NCI-H82 treated with DMSO at 0.1 percent for 48 hours (cell line): Measurements from ENCODE around the gene TEDC2.

Experiments used
- DNase-seq: peaks from one replicate; lab custom pipeline; 2025; ENCODE audit not compliant: unreplicated experiment; lab: John Stamatoyannopoulos, UW

TEDC2 gene

GRCh38 chr16:2465653-2466415 lies 5.9 kb downstream of the TEDC2 start:
- DNase-seq, result no peak

GRCh38 chr16:2466667-2467527 lies 7.0 kb downstream of the TEDC2 start:
- no peak for DNase-seq

- peak; percentile 59 for DNase-seq
These were observed 7.8 kb downstream of the TEDC2 start for GRCh38 chr16:2467528-2468232.

- DNase-seq, result peak; percentile 97
These were observed 8.4 kb downstream of the TEDC2 start for GRCh38 chr16:2468233-2468724.

GRCh38 chr16:2468725-2469398 lies 9.0 kb downstream of the TEDC2 start:
- DNase-seq, result peak; percentile 98

GRCh38 chr16:2469399-2470233 lies 9.7 kb downstream of the TEDC2 start:
- DNase-seq, result no peak

- no peak for DNase-seq
These were observed 10.3 kb downstream of the TEDC2 start for GRCh38 chr16:2470234-2470601.

- no peak for DNase-seq
These were observed 10.7 kb downstream of the TEDC2 start for GRCh38 chr16:2470603-2471015.

GRCh38 chr16:2471016-2471652 lies 11.2 kb downstream of the TEDC2 start, which contains the start of gene NTN3:
NTN3 (plus strand) TSS chr16:2471297; CDS start chr16:2471702, 405 bp downstream.
- peak; percentile 93 for DNase-seq

- DNase-seq, result no peak
These were observed 12.0 kb downstream of the TEDC2 start for GRCh38 chr16:2471653-2472487.

- DNase-seq, result no peak
These were observed 12.6 kb downstream of the TEDC2 start for GRCh38 chr16:2472488-2472864.

GRCh38 chr16:2472885-2473445 lies 13.1 kb downstream of the TEDC2 start:
- DNase-seq, result no peak

GRCh38 chr16:2473446-2473926 lies 13.6 kb downstream of the TEDC2 start:
- peak; percentile 61 for DNase-seq

- DNase-seq, result no peak
These were observed 14.3 kb downstream of the TEDC2 start for GRCh38 chr16:2473999-2474876.

GRCh38 chr16:2474877-2475412 lies 15.0 kb downstream of the TEDC2 start, which contains the start of gene TBC1D24:
TBC1D24 (plus strand) TSS chr16:2475127; CDS start chr16:2496149, 21,022 bp downstream.
- peak; percentile 34 for DNase-seq
